ENCODE data around the gene ENGASE. TPM values are rescaled to one million over a fixed set of nuclear protein-coding genes. Genes with fewer than 3 reads are reported as not detected.

Gene ENGASE
- total RNA-seq, 4 donors from 2014 or later = 16.6 to 54.5 (median 26.3) TPM

DNA sequence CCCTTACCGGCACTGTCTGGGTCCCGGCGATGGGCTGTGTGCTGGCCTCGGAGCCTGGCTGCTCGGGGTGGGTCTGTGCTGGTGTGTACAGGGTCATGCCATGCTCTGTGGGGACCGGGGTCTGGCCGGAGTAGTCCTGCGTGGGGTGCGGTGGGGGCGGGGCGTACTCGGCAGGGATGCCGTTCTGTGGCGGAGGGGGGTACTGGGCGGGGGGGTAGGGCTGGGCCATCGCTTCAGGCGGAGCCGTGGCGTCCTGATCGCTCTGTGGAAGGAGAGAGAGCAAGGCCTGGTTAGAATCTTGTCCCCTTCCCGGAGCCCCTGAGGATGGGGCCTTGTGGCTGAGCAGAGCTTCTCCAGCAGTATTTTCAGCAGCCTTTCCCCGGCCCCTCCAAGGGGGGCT lies 40.9 kb downstream of the ENGASE start:
- WGBS, 2 donors = 67 to 71% methylated on average over 16 to 22 of the region's 22 CpGs
- no peak for DNase-seq (ENCODE audit: low spot score in 2 of 2)
- H3K4me3 ChIP-seq (ENCODE audit: low read depth, poor library complexity, severe bottlenecking) = no peak overlapping the region
- intact Hi-C loops (cut with DNase I; ENCODE audit: low total_unique reads) = no loop called here
- TF ChIP-seq CTCF (IDR thresholded peaks at IDR 0.05) (no peak), POLR2A (IDR thresholded peaks at IDR 0.05) (no peak)

DNA sequence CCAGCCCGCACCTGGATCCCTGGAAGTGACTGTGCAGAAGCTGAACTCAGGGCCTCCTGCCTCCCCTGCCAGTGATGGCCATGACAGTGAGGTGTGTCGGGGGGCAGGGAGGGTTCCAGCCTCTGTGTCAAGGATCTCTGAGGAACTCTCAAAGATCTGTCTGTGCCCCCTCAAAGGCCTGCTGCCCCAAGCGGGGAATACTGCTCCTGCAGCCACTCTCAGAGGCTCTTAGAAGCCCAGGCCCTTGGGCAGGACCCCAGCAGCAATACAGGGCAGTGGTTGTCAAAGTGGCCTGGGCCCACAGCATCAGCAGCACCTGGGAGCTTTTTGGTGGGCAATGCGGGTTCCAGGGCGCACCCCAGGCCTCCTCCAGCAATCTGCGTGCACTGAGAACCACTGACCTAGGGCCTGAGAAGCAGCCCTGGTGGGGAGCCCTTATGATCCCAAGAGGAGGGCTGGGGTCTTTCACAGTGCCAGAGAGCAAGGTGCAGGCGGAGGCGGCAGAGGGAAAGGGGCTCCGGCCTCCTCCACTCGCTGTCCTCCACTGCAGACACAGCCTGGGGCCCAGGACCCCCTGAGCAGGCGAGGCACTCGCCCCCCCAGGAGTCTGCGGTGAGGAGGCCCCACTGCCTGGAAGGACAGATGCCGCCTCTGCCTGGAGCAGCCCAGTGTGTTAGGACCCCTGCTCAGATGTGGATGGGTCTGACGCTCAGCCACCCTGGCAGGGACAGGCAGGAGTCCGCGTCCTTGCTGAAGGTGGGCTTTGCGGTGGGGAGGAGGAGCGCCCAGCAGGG lies 42.1 kb downstream of the ENGASE start:
- DNase-seq (ENCODE audit: low spot score in 2 of 2) = no peak

GRCh38 chr17:79117905-79118487 lies 43.4 kb downstream of the ENGASE start:
- WGBS, 2 donors = 61 to 65% methylated on average over 18 to 19 of the region's 21 CpGs
- no peak for TF ChIP-seq CTCF (IDR thresholded peaks at IDR 0.05)
- TF ChIP-seq POLR2A (IDR thresholded peaks at IDR 0.05) = no peak
- intact Hi-C loops (cut with DNase I; ENCODE audit: low total_unique reads) = no loop called here
- no peak overlapping the region for H3K4me3 ChIP-seq (ENCODE audit: low read depth, poor library complexity, severe bottlenecking)
- DNase-seq (ENCODE audit: low spot score in 2 of 2) = no peak

More for the DNA sequence above, 42.1 kb downstream of the ENGASE start:
- WGBS, 2 donors = 88 to 92% methylated on average over 15 to 19 of the region's 19 CpGs
- no peak for TF ChIP-seq CTCF (IDR thresholded peaks at IDR 0.05)
- TF ChIP-seq POLR2A (IDR thresholded peaks at IDR 0.05) = no peak
- intact Hi-C loops (cut with DNase I; ENCODE audit: low total_unique reads) = no loop called here
- no peak overlapping the region for H3K4me3 ChIP-seq (ENCODE audit: low read depth, poor library complexity, severe bottlenecking)

- TF ChIP-seq POLR2A (IDR thresholded peaks at IDR 0.05) (no peak), CTCF (IDR thresholded peaks at IDR 0.05) (no peak)
- DNase-seq (ENCODE audit: low spot score in 2 of 2) = no peak
- 81 to 82% methylated on average over 4 of the region's 4 CpGs for whole genome bisulfite sequencing, 2 donors
- intact Hi-C loops (cut with DNase I; ENCODE audit: low total_unique reads) = no loop called here
- no peak overlapping the region for H3K4me3 ChIP-seq (ENCODE audit: low read depth, poor library complexity, severe bottlenecking)
Measured at GRCh38 chr17:79118924-79119323, 44.3 kb downstream of the ENGASE start.

GRCh38 chr17:79120259-79120658 lies 45.6 kb downstream of the ENGASE start:
- intact Hi-C loops (cut with DNase I; ENCODE audit: low total_unique reads) = no loop called here
- no peak for DNase-seq (ENCODE audit: low spot score in 2 of 2)
- WGBS, 2 donors = 75 to 86% methylated on average over 5 of the region's 5 CpGs
- TF ChIP-seq POLR2A (IDR thresholded peaks at IDR 0.05) (no peak), CTCF (IDR thresholded peaks at IDR 0.05) (peak in 1 of 3 donors; percentile 10)
- no peak overlapping the region for H3K4me3 ChIP-seq (ENCODE audit: low read depth, poor library complexity, severe bottlenecking)

All from lower leg skin (tissue), 4 donors.